WTC11 (cell line): ENCODE measurements around the gene RAB1A. TPM values are rescaled to one million over a fixed set of nuclear protein-coding genes. Genes with fewer than 3 reads are reported as not detected.
"Not testable (repeated sequence)": the region's sequence is repeated elsewhere in the genome, so short reads cannot be mapped to it uniquely, and the experiment has no call there.

Experiments used
- ATAC-seq: fragments of 200-7000 bp; cut with Tn5 transposase; 2 replicates; pipeline ENCODE4 v1.10.0; 2021; ENCODE audit warnings: mild to moderate bottlenecking, moderate library complexity
- CTCF ChIA-PET: fragments of 300-600 bp; sonication (Branson Sonifier 250); formaldehyde crosslinking; loops from one replicate; lab custom pipeline; 2021; ENCODE audit warnings: antibody characterized with exemption; lab: Charles Lee
- POLR2A ChIA-PET: fragments of 350-600 bp; sonication (Branson Sonifier 250); formaldehyde crosslinking; loops from one replicate; lab custom pipeline; 2021; ENCODE audit warnings: antibody characterized with exemption; lab: Charles Lee
- DNase-seq: peaks from one replicate; pipeline ENCODE4 v3.0.0; 2021; ENCODE audit warnings: low spot score
- H3K27ac Mint-ChIP-seq: 2 replicates; pipeline ENCODE4 v1.8.0; 2021; ENCODE audit warnings: mixed read lengths
- H3K27me3 Mint-ChIP-seq: 2 replicates; pipeline ENCODE4 v1.8.0; 2021; ENCODE audit warnings: low read depth, mild to moderate bottlenecking, moderate library complexity, mixed read lengths
- H3K36me3 Mint-ChIP-seq: 2 replicates; pipeline ENCODE4 v1.8.0; 2021; ENCODE audit warnings: mixed read lengths
- H3K4me1 Mint-ChIP-seq: 2 replicates; pipeline ENCODE4 v1.8.0; 2022; ENCODE audit warnings: mixed read lengths
- H3K4me3 Mint-ChIP-seq: 2 replicates; pipeline ENCODE4 v1.8.0; 2021; ENCODE audit warnings: mild to moderate bottlenecking, moderate library complexity, mixed read lengths
- H3K9me3 Mint-ChIP-seq: 2 replicates; pipeline ENCODE4 v1.8.0; 2021; ENCODE audit warnings: mixed read lengths
- AR ChIP-seq: fragments of 250-450 bp; sonication (Bioruptor Pico); IDR thresholded peaks from 2 replicates; pipeline ENCODE4 v1.9.0; 2021; ENCODE audit warnings: mild to moderate bottlenecking
- IRF1 ChIP-seq: sonication (generic); formaldehyde crosslinking; IDR thresholded peaks from 2 replicates; pipeline ENCODE4 v1.8.0; 2023; ENCODE audit warnings: missing genetic modification reagents
- JAZF1 ChIP-seq: fragments of 250-450 bp; sonication (Bioruptor Pico); IDR thresholded peaks from 2 replicates; pipeline ENCODE4 v1.9.0; 2021; ENCODE audit warnings: moderate library complexity, mild to moderate bottlenecking, inconsistent platforms
- PRDM15 ChIP-seq: sonication (generic); formaldehyde crosslinking; IDR thresholded peaks from 2 replicates; pipeline ENCODE4 v1.8.0; 2022; ENCODE audit warnings: missing genetic modification reagents
- ZNF138 ChIP-seq: sonication (generic); formaldehyde crosslinking; conservative IDR thresholded peaks from 2 replicates; pipeline ENCODE4 v1.8.1; 2022; ENCODE audit warnings: mild to moderate bottlenecking, moderate library complexity, missing genetic modification reagents
- total RNA-seq: library from RNA; stranded (reverse); gene quantifications from 3 replicates; pipeline ENCODE4 v1.2.3, GENCODE V29; 2021
- TF ChIP-seq, protein P1 (sequence below): fragments of 250-450 bp; sonication (Bioruptor Pico); IDR thresholded peaks from 2 replicates; pipeline ENCODE4 v1.8.0; 2021; ENCODE audit warnings: mild to moderate bottlenecking
- TF ChIP-seq, protein P2 (sequence below): sonication (generic); formaldehyde crosslinking; IDR thresholded peaks from 2 replicates; pipeline ENCODE4 v1.8.1; 2023; ENCODE audit warnings: mild to moderate bottlenecking, missing genetic modification reagents, borderline replicate concordance
- TF ChIP-seq, protein P3 (sequence below): sonication (generic); formaldehyde crosslinking; IDR thresholded peaks from 2 replicates; pipeline ENCODE4 v1.8.1; 2022; ENCODE audit warnings: missing genetic modification reagents, borderline replicate concordance
- TF ChIP-seq, protein P4 (sequence below): sonication (generic); formaldehyde crosslinking; IDR thresholded peaks from 2 replicates; pipeline ENCODE4 v1.8.0; 2022; ENCODE audit warnings: mild to moderate bottlenecking, missing genetic modification reagents

The RAB1A gene
- total RNA-seq, 1 experiment from 2014 or later, result 114 TPM

DNA sequence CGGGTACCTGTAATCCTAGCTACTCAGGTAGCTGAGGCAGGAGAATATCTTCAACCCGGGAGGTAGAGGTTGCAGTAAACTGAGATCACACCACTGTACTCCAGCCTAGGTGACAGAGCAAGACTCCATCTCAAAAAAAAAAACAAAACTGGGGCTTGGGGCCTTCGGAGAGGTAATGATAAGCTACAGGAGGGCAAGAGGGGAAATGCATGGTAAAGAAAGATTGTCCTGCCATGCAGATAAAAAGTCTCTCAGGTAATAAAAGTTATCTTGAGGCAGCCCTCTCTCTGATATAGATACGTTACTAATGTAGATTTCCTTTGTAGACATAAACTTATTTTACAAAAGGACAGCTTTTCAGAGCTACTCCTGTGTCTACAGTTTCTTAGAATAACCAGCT is 3.7 kb upstream of the RAB1A start:
- H3K27ac Mint-ChIP-seq, result no peak overlapping the region
- peaks cover 15% of the 10 kb centered on the region for H3K4me1 Mint-ChIP-seq
- no peak for DNase-seq
- no peaks in the 10 kb centered on the region for H3K9me3 Mint-ChIP-seq
- H3K36me3 Mint-ChIP-seq, result peaks cover 2% of the 10 kb centered on the region; the same call in 1 of the 2 replicates
- no peaks in the 10 kb centered on the region for H3K27me3 Mint-ChIP-seq
- CTCF ChIA-PET, result interaction anchor here (1.2 to 2.0 kb wide), 3 partner anchors 36 to 216 kb away, joined by 3 to 7 read pairs (median 5); no protein-coding TSS in a partner anchor
- TF ChIP-seq, protein P1, sequence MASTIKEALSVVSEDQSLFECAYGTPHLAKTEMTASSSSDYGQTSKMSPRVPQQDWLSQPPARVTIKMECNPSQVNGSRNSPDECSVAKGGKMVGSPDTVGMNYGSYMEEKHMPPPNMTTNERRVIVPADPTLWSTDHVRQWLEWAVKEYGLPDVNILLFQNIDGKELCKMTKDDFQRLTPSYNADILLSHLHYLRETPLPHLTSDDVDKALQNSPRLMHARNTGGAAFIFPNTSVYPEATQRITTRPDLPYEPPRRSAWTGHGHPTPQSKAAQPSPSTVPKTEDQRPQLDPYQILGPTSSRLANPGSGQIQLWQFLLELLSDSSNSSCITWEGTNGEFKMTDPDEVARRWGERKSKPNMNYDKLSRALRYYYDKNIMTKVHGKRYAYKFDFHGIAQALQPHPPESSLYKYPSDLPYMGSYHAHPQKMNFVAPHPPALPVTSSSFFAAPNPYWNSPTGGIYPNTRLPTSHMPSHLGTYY (CRISPR knock-in tag), result no peak
- TF ChIP-seq, protein P2, sequence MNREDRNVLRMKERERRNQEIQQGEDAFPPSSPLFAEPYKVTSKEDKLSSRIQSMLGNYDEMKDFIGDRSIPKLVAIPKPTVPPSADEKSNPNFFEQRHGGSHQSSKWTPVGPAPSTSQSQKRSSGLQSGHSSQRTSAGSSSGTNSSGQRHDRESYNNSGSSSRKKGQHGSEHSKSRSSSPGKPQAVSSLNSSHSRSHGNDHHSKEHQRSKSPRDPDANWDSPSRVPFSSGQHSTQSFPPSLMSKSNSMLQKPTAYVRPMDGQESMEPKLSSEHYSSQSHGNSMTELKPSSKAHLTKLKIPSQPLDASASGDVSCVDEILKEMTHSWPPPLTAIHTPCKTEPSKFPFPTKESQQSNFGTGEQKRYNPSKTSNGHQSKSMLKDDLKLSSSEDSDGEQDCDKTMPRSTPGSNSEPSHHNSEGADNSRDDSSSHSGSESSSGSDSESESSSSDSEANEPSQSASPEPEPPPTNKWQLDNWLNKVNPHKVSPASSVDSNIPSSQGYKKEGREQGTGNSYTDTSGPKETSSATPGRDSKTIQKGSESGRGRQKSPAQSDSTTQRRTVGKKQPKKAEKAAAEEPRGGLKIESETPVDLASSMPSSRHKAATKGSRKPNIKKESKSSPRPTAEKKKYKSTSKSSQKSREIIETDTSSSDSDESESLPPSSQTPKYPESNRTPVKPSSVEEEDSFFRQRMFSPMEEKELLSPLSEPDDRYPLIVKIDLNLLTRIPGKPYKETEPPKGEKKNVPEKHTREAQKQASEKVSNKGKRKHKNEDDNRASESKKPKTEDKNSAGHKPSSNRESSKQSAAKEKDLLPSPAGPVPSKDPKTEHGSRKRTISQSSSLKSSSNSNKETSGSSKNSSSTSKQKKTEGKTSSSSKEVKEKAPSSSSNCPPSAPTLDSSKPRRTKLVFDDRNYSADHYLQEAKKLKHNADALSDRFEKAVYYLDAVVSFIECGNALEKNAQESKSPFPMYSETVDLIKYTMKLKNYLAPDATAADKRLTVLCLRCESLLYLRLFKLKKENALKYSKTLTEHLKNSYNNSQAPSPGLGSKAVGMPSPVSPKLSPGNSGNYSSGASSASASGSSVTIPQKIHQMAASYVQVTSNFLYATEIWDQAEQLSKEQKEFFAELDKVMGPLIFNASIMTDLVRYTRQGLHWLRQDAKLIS, result no peak
- TF ChIP-seq, protein P3, sequence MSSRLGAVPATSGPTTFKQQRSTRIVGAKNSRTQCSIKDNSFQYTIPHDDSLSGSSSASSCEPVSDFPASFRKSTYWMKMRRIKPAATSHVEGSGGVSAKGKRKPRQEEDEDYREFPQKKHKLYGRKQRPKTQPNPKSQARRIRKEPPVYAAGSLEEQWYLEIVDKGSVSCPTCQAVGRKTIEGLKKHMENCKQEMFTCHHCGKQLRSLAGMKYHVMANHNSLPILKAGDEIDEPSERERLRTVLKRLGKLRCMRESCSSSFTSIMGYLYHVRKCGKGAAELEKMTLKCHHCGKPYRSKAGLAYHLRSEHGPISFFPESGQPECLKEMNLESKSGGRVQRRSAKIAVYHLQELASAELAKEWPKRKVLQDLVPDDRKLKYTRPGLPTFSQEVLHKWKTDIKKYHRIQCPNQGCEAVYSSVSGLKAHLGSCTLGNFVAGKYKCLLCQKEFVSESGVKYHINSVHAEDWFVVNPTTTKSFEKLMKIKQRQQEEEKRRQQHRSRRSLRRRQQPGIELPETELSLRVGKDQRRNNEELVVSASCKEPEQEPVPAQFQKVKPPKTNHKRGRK (CRISPR knock-in tag), result no peak
- TF ChIP-seq, protein P4, sequence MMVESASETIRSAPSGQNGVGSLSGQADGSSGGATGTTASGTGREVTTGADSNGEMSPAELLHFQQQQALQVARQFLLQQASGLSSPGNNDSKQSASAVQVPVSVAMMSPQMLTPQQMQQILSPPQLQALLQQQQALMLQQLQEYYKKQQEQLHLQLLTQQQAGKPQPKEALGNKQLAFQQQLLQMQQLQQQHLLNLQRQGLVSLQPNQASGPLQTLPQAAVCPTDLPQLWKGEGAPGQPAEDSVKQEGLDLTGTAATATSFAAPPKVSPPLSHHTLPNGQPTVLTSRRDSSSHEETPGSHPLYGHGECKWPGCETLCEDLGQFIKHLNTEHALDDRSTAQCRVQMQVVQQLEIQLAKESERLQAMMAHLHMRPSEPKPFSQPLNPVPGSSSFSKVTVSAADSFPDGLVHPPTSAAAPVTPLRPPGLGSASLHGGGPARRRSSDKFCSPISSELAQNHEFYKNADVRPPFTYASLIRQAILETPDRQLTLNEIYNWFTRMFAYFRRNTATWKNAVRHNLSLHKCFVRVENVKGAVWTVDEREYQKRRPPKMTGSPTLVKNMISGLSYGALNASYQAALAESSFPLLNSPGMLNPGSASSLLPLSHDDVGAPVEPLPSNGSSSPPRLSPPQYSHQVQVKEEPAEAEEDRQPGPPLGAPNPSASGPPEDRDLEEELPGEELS (CRISPR knock-in tag), result no peak
- no peak for TF ChIP-seq IRF1 (CRISPR knock-in tag)
- TF ChIP-seq JAZF1 (CRISPR knock-in tag), result no peak
- TF ChIP-seq, all 79 proteins: peak for 0
- no peak for ATAC-seq
- POLR2A ChIA-PET, result no interaction called here
- no peak overlapping the region for H3K4me3 Mint-ChIP-seq

DNA sequence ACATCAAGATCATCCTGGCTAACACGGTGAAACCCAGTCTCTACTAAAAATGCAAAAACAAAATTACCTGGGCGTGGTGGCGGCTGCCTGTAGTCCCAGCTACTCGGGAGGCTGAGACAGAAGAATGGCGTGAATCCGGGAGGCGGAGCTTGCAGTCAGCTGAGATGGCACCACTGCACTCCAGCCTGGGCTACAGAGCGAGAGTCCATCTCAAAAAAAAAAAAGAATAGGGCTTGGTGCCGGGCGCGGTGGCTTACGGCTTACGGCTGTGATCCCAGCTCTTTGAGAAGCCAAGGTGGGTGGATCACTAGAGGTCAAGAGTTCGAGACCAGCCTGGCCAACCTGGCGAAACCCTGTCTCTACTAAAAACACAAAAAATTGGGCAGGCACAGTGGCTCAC is 3.0 kb upstream of the RAB1A start:
- H3K36me3 Mint-ChIP-seq, H3K9me3 Mint-ChIP-seq, H3K27me3 Mint-ChIP-seq, H3K27ac Mint-ChIP-seq, POLR2A ChIA-PET, ATAC-seq, DNase-seq, H3K4me3 Mint-ChIP-seq: not testable (repeated sequence)
- peaks cover 22% of the 10 kb centered on the region for H3K4me1 Mint-ChIP-seq
- CTCF ChIA-PET, result interaction anchor here (1.2 to 2.0 kb wide), 2 partner anchors 36 to 54 kb away, joined by 3 to 7 read pairs; no protein-coding TSS in a partner anchor

DNA sequence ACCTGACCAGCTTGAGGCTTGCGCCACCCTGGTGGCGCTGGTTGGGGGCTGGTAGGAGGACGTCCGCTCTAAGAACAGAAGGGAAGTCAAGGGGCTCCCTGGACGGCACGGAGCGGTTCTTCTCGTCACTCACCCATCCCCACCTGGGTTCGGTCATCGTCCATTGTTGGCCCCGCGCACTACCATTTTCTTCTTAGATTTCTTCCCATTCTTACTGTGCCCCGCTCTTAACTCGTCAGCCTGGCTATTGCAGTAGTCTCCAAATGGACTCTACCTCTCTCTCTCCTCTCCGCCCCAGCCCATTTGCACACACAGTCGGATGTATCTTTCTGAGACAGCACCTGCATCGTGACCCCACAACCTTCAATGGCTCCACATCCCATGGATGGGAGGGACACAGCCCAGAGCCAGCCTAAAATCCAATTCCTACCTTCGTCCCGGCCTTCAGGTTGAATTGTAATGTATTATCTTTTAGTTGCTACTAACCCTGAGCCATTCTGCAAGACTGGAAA is 814 bp upstream of the RAB1A start:
- peak; percentile 43 for ATAC-seq
- Mint-ChIP-seq H3K36me3 (peaks cover 2% of the 10 kb centered on the region; the same call in 1 of the 2 replicates), H3K27me3 (no peaks in the 10 kb centered on the region), H3K27ac (peak overlapping the region; percentile 96), H3K9me3 (no peaks in the 10 kb centered on the region), H3K4me3 (peak overlapping the region; percentile 100), H3K4me1 (peaks cover 41% of the 10 kb centered on the region)
- ChIA-PET CTCF (interaction anchor here (0.6 to 3.0 kb wide), 18 partner anchors 8 to 1128 kb away, joined by 3 to 20 read pairs (median 6); partner anchors contain the start of genes ACTR2 and CEP68), POLR2A (interaction anchor here (0.5 to 2.0 kb wide), 11 partner anchors 10 to 477 kb away, joined by 3 to 15 read pairs (median 3); partner anchors contain the start of genes ACTR2, CEP68 and SERTAD2)
- DNase-seq, result no peak
- TF ChIP-seq, protein P4 (CRISPR knock-in tag), result no peak
- TF ChIP-seq AR (CRISPR knock-in tag) (peak; percentile 54; the same call in 1 of the 2 replicates), ZNF138 (CRISPR knock-in tag) (no peak), PRDM15 (CRISPR knock-in tag) (no peak)
